Mesenchymal stem cell (in vitro differentiated cells and primary cell): ENCODE results near the gene GOLM1.

Experiments
- DNase-seq: peaks from one replicate; pipeline ENCODE4 v3.0.0-alpha.2; 2013
- H2AFZ ChIP-seq: one replicate; pipeline ENCODE4 v1.6.1; 2013; ENCODE audit warnings: low read depth, mild to moderate bottlenecking, control low read depth, inconsistent platforms, low read length, moderate library complexity
- H2AK5ac ChIP-seq: 2 replicates; pipeline ENCODE4 v1.6.1; 2013; ENCODE audit warnings: low read length, moderate library complexity, mild to moderate bottlenecking, inconsistent platforms; ENCODE audit not compliant: severe bottlenecking
- H2BK120ac ChIP-seq: one replicate; pipeline ENCODE4 v1.6.1; 2013; ENCODE audit warnings: low read depth, mild to moderate bottlenecking, inconsistent platforms, low read length, moderate library complexity
- H2BK12ac ChIP-seq, 2 experiments: one replicate each; pipeline ENCODE4 v1.6.1; 2013; ENCODE audit warnings: inconsistent platforms in 2 of 2, low read length in 2 of 2, mild to moderate bottlenecking in 2 of 2, moderate library complexity in 2 of 2, control low read depth in 1 of 2
- H2BK15ac ChIP-seq: one replicate; pipeline ENCODE4 v1.6.1; 2013; ENCODE audit warnings: mild to moderate bottlenecking, low read depth, inconsistent platforms; ENCODE audit not compliant: poor library complexity, severe bottlenecking
- H2BK5ac ChIP-seq: 2 replicates; pipeline ENCODE4 v1.6.1; 2013; ENCODE audit warnings: low read depth, mild to moderate bottlenecking, low read length, control low read depth, inconsistent platforms; ENCODE audit not compliant: poor library complexity, severe bottlenecking
- H3K14ac ChIP-seq, 2 experiments: one replicate each; pipeline ENCODE4 v1.6.1; 2013; ENCODE audit warnings: inconsistent platforms in 2 of 2, low read length in 2 of 2, control low read depth in 1 of 2, mild to moderate bottlenecking in 1 of 2, moderate library complexity in 1 of 2
- H3K18ac ChIP-seq, 2 experiments: one replicate each; pipeline ENCODE4 v1.6.1; 2013; ENCODE audit warnings: inconsistent platforms in 2 of 2, low read length in 2 of 2, control low read depth in 1 of 2, low read depth in 1 of 2, mild to moderate bottlenecking in 1 of 2
- H3K23ac ChIP-seq, 2 experiments: one replicate each; pipeline ENCODE4 v1.6.1; 2013; ENCODE audit warnings: inconsistent platforms in 2 of 2, low read length in 2 of 2, mild to moderate bottlenecking in 2 of 2, moderate library complexity in 2 of 2, control low read depth in 1 of 2
- H3K27ac ChIP-seq: 2 replicates; pipeline ENCODE4 v1.5.1; 2013; ENCODE audit warnings: mild to moderate bottlenecking, moderate library complexity, low read length, control low read depth, inconsistent platforms; ENCODE audit not compliant: poor library complexity, severe bottlenecking
- H3K27me3 ChIP-seq, 2 experiments: 2 replicates each; pipeline versions ENCODE4 v1.6.1 to v1.7.0; 2013; ENCODE audit warnings: low read length in 2 of 2, mild to moderate bottlenecking in 2 of 2, moderate library complexity in 2 of 2, control low read depth in 1 of 2, inconsistent platforms in 1 of 2; ENCODE audit not compliant: control insufficient read depth in 1 of 2, insufficient read depth in 1 of 2
- H3K36me3 ChIP-seq, 2 experiments: 2 replicates each; pipeline versions ENCODE4 v1.6.1 to v1.7.0; 2013; ENCODE audit warnings: low read length in 2 of 2, control low read depth in 1 of 2, inconsistent platforms in 1 of 2, low read depth in 1 of 2, mild to moderate bottlenecking in 1 of 2; ENCODE audit not compliant: insufficient read depth in 2 of 2, control insufficient read depth in 1 of 2
- H3K4ac ChIP-seq, 2 experiments: one replicate each; pipeline ENCODE4 v1.6.1; 2013; ENCODE audit warnings: inconsistent platforms in 2 of 2, low read length in 2 of 2, mild to moderate bottlenecking in 2 of 2, moderate library complexity in 2 of 2, control low read depth in 1 of 2, low read depth in 1 of 2
- H3K4me1 ChIP-seq: 2 replicates; pipeline ENCODE4 v1.6.1; 2013; ENCODE audit warnings: low read depth, low read length, control low read depth; ENCODE audit not compliant: control insufficient read depth, insufficient read depth
- H3K4me2 ChIP-seq: 2 replicates; pipeline ENCODE4 v1.6.1; 2013; ENCODE audit warnings: low read length, mild to moderate bottlenecking, inconsistent platforms; ENCODE audit not compliant: poor library complexity, severe bottlenecking
- H3K4me3 ChIP-seq, 2 experiments: 2 replicates each; pipeline versions ENCODE4 v1.5.1 to v1.7.0; 2013; ENCODE audit warnings: low read length in 2 of 2, mild to moderate bottlenecking in 2 of 2, control low read depth in 1 of 2, low read depth in 1 of 2; ENCODE audit not compliant: insufficient read depth in 1 of 2
- H3K79me1 ChIP-seq: replicated peaks from 2 replicates; pipeline ENCODE4 v1.6.1; 2013; ENCODE audit warnings: mild to moderate bottlenecking, control low read depth, low read length, inconsistent platforms; ENCODE audit not compliant: poor library complexity, severe bottlenecking
- H3K9ac ChIP-seq: 2 replicates; pipeline ENCODE4 v1.7.0; 2013; ENCODE audit warnings: mild to moderate bottlenecking, low read length, moderate library complexity
- H3K9me3 ChIP-seq: 2 replicates; pipeline ENCODE4 v1.7.0; 2013; ENCODE audit warnings: mild to moderate bottlenecking, low read length; ENCODE audit not compliant: control insufficient read depth
- H4K8ac ChIP-seq: one replicate; pipeline ENCODE4 v1.6.1; 2013; ENCODE audit warnings: inconsistent platforms, mild to moderate bottlenecking, low read length, moderate library complexity
- H4K91ac ChIP-seq: one replicate; pipeline ENCODE4 v1.6.1; 2013; ENCODE audit warnings: mild to moderate bottlenecking, low read length, inconsistent platforms
- WGBS: methylation state at CpG from one replicate; pipeline ENCODE4 v1.1.7; 2013; ENCODE audit warnings: mixed read lengths; 5-methylcytosine and 5-hydroxymethylcytosine counted together

GOLM1 gene

DNA sequence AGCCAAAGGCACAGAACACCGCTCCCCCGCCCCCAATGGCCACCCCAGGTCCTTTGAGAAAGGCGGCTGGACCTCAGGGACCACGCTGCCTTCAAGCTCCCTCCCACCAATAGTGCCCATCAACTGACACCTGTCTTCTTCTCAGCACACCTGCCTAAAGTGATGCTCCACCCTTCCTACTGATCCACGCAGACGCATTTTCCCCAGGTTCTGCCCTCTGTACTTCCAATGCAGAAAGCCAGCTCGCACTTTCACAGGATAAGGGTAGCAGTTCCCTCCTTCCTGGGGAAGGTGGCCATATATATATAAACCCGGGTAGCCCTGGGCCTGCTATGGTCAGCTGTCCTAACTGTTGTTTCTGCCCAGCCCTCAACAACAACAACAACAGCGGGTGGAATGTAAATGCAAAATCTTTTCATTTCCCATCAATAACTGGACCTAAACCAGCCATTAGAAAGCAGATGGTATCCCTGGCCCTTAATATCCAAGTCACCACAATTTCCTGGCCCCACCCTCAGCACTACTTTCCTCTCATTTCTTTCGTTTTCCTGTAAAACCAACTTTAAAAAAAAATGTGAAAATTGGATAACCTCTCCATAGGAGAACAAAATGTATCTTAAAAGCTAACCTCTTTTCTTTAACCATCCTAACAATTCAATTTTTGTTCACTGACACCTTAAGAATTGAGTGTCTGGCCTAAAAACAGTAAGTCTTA, 1.7 kb downstream of the GOLM1 start:
- no peak overlapping the region for H2BK5ac ChIP-seq
- peak overlapping the region in 1 of 2 experiments; percentile 73 for H3K4ac ChIP-seq
- peak overlapping the region; percentile 21 for H4K8ac ChIP-seq
- no peak overlapping the region for H2AFZ ChIP-seq
- peak overlapping the region in 1 of 2 experiments; percentile 87 for H3K4me3 ChIP-seq
- peak overlapping the region; percentile 42 for H3K4me2 ChIP-seq
- H2AK5ac ChIP-seq, result no peak overlapping the region
- 63% methylated on average over 10 of the region's 10 CpGs for WGBS
- H2BK12ac ChIP-seq, result peak overlapping the region in 1 of 2 experiments; percentile 29
- H2BK120ac ChIP-seq, result no peak overlapping the region
- peak overlapping the region; percentile 92 for H3K9ac ChIP-seq
- H3K14ac ChIP-seq, result no peak overlapping the region
- H3K23ac ChIP-seq, result peak overlapping the region in 1 of 2 experiments; percentile 14
- H3K9me3 ChIP-seq, result no peaks in the 10 kb centered on the region
- peak overlapping the region in 1 of 2 experiments; percentile 85 for H3K18ac ChIP-seq
- no peak overlapping the region for H4K91ac ChIP-seq
- peaks cover 16% of the 10 kb centered on the region for H3K79me1 ChIP-seq
- H2BK15ac ChIP-seq, result no peak overlapping the region
- H3K27ac ChIP-seq, result no peak overlapping the region
- peaks cover 0 to under 1% of the 10 kb centered on the region in 2 experiments for H3K36me3 ChIP-seq
- DNase-seq, result no peak
- no peaks in the 10 kb centered on the region for H3K27me3 ChIP-seq
- peaks cover 10% of the 10 kb centered on the region for H3K4me1 ChIP-seq

DNA sequence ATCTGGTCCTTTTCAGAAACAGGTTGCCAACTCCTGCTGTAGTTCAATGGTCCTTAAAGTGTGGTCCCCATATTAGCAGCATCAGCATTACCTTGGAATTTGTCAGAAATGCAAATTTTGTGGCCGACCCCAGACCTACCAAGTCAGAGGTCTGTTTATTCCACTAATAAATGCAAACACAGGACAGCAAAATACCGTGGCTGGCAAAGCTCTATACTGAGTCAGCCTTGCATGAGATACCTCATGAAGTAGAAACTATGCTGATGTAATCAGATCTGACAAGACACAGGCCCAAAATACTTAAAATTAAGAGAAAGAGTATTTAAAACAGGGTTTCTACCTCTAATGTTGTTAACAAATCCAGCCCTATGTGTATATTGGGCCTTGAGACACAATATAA, 3.0 kb downstream of the GOLM1 start:
- peak; percentile 81 for DNase-seq
- no peak overlapping the region for H3K4ac ChIP-seq
- no peak overlapping the region for H2BK12ac ChIP-seq
- no peak overlapping the region for H3K4me3 ChIP-seq
- no peak overlapping the region for H3K23ac ChIP-seq
- H3K9me3 ChIP-seq, result no peaks in the 10 kb centered on the region
- H2BK120ac ChIP-seq, result no peak overlapping the region
- H3K4me1 ChIP-seq, result peaks cover 10% of the 10 kb centered on the region
- no peak overlapping the region for H4K91ac ChIP-seq
- no peak overlapping the region for H2BK15ac ChIP-seq
- H3K18ac ChIP-seq, result no peak overlapping the region
- no peak overlapping the region for H2AFZ ChIP-seq
- no peak overlapping the region for H3K14ac ChIP-seq
- H3K9ac ChIP-seq, result peak overlapping the region; percentile 67
- no peak overlapping the region for H2BK5ac ChIP-seq
- peaks cover 0 to 3% of the 10 kb centered on the region in 2 experiments for H3K36me3 ChIP-seq
- H3K4me2 ChIP-seq, result no peak overlapping the region
- WGBS, result 0% methylated on average over 2 of the region's 2 CpGs
- no peak overlapping the region for H2AK5ac ChIP-seq
- no peaks in the 10 kb centered on the region for H3K27me3 ChIP-seq
- no peak overlapping the region for H4K8ac ChIP-seq
- H3K79me1 ChIP-seq, result peaks cover 26% of the 10 kb centered on the region
- no peak overlapping the region for H3K27ac ChIP-seq

DNA sequence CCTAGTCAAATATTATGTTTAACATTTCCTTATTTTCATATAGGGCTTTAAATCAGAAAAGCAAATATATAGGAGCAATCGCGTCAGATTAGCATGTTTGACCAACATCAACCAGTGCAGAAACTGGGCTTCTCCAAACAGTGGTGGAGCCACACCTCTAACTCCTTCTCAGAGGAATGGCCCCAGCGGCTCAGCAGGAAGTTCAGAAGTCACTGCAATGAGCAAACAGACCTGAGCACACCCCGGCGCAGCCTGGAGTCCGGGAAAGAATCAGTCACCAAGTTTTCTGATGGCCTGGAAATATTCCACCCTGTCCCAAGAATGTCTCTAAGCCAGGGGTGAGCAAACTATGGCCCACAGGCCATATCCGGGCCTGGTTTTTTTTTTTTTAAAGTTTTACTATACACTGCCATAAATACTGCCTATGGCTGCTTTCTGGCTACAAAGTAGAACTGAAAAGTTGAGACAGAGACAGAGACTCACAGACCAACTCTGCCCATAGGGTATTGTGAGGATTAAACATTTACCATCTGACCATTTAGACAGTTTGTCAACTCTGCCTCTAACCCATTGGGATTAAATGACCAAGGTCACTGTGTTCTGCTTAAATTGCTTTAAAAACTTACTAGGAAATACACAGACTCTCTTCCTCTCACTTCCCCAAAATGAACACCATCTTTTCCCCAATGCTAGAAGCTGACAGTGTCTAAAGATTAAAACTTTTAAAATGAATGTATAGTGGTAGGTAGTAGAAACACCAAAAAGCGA, 5.4 kb downstream of the GOLM1 start:
- H2BK5ac ChIP-seq, result no peak overlapping the region
- H3K4me1 ChIP-seq, result peaks cover 10% of the 10 kb centered on the region
- H3K9me3 ChIP-seq, result no peaks in the 10 kb centered on the region
- DNase-seq, result peak; percentile 88
- no peak overlapping the region for H3K14ac ChIP-seq
- no peak overlapping the region for H3K4me3 ChIP-seq
- H2BK15ac ChIP-seq, result no peak overlapping the region
- H3K27ac ChIP-seq, result peak overlapping the region; percentile 84
- H2AK5ac ChIP-seq, result no peak overlapping the region
- H3K27me3 ChIP-seq, result no peaks in the 10 kb centered on the region
- H2AFZ ChIP-seq, result peak overlapping the region; percentile 4
- WGBS, result 39% methylated on average over 7 of the region's 8 CpGs
- no peak overlapping the region for H4K91ac ChIP-seq
- H3K36me3 ChIP-seq, result peaks cover 0 to 3% of the 10 kb centered on the region in 2 experiments
- peak overlapping the region; percentile 61 for H3K4me2 ChIP-seq
- H3K23ac ChIP-seq, result no peak overlapping the region
- H3K4ac ChIP-seq, result no peak overlapping the region
- H2BK120ac ChIP-seq, result no peak overlapping the region
- H3K79me1 ChIP-seq, result peaks cover 37% of the 10 kb centered on the region
- H3K18ac ChIP-seq, result peak overlapping the region in 1 of 2 experiments; percentile 24
- no peak overlapping the region for H2BK12ac ChIP-seq
- no peak overlapping the region for H3K9ac ChIP-seq
- H4K8ac ChIP-seq, result no peak overlapping the region

DNA sequence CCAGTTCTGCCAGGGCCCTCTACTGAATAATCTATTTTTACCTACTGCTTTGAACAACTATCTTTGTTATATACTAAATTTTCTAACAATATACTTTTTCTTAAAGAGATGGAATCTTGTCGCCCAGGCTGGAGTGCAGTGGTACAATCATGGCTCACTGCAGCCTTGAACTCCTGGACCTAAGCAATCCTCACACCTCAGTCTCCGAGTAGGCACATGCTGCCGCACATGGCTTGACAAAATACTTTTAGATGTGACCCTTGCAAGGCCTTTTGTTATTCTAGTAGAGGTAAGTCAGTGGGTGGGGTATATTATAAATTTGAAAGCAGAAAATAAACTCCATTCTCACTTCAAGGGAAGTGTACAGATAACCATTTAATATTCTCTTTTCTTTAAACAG, 7.9 kb downstream of the GOLM1 start:
- Histone ChIP-seq H4K8ac (no peak overlapping the region), H3K4ac (no peak overlapping the region), H2BK12ac (no peak overlapping the region), H2BK5ac (no peak overlapping the region), H3K18ac (no peak overlapping the region), H2AFZ (no peak overlapping the region), H3K4me1 (peaks cover 5% of the 10 kb centered on the region), H3K4me3 (no peak overlapping the region), H3K9me3 (no peaks in the 10 kb centered on the region), H4K91ac (no peak overlapping the region), H3K27me3 (no peaks in the 10 kb centered on the region), H3K36me3 (peaks cover 0 to 3% of the 10 kb centered on the region in 2 experiments), H3K79me1 (peaks cover 31% of the 10 kb centered on the region), H3K9ac (no peak overlapping the region), H2AK5ac (no peak overlapping the region), H3K27ac (no peak overlapping the region), H2BK15ac (no peak overlapping the region), H3K14ac (no peak overlapping the region), H3K23ac (no peak overlapping the region), H3K4me2 (no peak overlapping the region), H2BK120ac (no peak overlapping the region)
- DNase-seq, result no peak
- 100% methylated on average over 1 of the region's 3 CpGs for WGBS
